HG02938 (cell line): ENCODE data around the gene MTA3.
"Not testable (repeated sequence)": the region's sequence is repeated elsewhere in the genome, so short reads cannot be mapped to it uniquely, and the experiment has no call there.

Experiments used
- ATAC-seq: cut with Tn5 transposase; IDR thresholded peaks from one replicate; pipeline ENCODE4 v1.9.1; 2021; ENCODE audit warnings: mild to moderate bottlenecking, moderate library complexity; ENCODE audit not compliant: unreplicated experiment

Gene MTA3

DNA sequence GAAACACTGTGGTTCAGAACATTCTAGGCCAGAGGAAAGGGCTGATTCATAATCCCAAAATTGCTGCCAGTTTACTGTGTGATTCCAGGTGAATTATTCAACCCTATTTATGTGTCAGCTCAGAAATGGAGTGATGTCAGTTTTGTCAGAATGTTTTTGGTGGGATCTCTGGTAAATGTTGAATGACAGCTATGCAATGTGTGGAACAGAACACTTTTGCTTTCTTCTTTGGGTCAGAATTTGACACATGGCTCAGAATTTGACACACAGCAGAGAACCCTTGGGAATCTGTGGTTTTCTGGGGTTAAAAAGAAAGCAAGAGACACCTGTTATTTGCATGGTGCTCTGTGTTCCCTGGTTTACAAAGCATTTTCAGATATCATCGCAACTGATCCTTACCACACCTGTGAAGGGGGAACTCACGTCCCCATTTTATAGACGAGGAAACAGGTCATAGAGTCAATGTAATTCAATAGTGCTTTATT is 1.6 kb upstream of the MTA3 start:
- ATAC-seq = peak; percentile 37

DNA sequence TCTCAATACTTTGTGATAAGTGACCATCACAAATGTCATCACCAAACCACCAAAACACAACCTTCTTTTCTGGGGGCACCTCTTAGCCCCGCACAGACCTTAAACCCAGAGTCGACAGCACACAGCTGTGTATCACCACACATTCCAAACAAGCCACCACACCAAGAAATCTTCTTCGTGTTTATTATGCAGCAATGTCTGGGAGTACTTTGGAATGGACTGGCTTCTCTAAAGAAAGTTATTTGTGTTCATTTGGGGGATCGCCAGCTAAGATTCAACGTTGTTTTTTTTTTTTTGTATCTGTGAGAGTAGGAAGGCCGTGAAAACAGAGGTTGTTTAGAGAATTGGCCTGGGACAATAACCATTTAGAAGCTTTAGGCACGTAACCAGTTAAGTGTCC is 1.1 kb upstream of the MTA3 start:
- no peak for ATAC-seq

DNA sequence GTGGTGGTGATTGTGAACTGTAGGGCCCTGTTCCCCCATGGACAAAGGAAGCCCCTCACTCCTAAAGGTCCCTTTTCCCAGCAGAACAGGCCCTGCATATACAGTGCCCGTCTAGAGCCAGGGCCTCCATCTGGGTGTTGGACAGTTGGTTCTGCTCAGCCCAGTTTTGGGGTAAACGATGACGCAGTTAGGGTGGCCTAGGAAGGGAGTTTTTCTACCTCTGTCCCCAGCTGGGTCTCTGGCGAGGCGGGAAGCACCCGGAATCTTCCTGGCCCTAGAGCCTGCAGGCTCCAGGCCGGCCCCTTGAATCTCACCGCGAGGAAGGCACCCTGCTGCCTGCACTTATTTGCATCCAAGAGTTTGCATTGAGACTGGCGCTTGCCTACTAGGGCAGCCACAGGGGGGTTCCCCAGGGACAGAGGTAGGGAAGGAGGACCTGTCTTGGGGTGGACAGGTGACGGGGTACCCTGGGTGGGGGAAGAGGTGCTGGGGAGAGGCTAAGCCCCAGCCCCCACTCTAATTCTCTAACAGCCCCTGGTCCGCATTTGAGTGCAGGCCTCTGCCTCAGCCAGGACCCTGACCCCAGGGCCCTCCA is 529 bp upstream of the MTA3 start:
- peak; percentile 56 for ATAC-seq

DNA sequence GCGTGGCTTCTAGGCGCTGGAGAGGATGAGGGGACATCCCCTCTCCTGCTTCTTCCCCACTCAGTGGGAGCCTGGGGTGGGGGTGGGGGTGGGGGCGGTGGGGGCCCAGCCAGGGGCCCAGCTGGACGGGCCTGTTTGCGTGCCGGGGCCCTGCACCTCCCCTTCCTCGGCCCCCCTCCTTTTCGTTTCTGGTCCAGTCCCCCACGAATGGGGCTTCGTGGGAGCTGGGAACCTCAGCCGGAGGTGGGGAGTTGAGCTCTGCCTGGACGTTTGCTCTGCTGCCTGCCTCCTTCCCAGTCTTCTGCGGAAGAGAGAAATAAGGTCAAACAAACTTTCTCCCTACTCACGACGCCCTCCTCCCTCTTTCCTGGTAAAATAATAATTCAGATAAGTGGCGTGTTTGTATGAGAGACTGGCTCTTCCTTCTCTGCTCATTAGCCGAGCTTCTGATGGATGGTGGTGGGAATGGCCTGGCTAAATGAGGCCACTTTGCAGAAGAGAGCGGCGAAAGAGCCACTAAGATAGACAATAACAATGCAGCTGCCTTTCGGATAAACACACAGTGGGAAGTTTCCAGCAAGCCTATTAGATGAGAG is 782 bp downstream of the MTA3 start:
- no peak for ATAC-seq

DNA sequence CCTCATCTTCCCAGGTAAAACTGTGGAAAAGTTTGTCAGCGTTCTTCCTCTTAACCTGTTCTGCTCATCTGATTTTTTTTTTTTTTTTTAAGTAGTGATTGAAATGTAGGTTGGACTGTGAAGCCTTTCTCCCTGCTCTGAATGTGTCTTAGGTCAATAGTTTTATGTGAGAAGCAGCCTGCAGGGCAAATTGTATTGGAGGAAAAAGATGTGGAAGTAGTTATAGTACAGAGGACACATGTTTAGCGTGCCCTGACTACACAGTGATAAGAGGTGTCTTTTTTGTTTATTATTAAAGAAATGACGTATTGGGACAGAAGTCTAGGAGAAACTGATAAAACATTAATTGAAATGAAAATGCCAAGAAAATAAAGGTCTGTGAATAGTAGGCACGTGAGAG is 1.5 kb downstream of the MTA3 start:
- ATAC-seq = no peak

DNA sequence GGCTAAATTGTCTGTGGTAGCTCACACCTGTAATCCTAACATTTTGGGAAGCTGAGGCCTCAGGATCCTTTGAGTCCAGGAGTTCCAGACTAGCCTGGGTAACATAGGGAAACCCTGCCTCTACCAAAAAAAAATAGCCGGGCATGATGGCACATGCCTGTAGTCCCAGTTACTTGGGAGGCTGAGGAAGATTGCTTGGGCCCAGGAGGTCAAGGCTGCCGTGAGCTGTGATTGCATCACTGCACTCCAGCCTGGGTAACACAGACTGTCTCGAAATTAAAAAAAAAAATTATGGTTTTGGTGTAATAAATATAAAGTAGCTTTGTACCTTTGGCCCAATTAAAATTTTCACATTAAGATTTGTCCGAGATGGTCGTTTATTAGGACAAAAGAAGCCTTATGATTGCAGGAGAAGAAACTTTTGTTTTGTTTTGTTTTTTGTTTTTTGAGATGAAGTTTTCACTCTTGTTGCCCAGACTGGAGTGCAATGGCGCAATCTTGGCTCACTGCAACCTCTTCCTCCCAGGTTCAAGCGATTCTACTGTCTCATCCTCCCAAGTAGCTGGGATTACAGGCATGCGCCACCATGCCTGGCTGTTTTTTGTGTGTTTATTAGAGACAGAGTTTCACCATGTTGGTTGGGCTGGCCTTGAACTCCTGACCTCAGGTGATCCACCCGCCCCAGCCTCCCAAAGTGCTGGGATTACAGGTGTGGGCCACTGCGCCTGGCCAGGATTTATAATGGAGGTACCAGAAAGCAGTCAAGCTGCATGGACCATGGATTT is 4.1 kb downstream of the MTA3 start:
- no peak for ATAC-seq

DNA sequence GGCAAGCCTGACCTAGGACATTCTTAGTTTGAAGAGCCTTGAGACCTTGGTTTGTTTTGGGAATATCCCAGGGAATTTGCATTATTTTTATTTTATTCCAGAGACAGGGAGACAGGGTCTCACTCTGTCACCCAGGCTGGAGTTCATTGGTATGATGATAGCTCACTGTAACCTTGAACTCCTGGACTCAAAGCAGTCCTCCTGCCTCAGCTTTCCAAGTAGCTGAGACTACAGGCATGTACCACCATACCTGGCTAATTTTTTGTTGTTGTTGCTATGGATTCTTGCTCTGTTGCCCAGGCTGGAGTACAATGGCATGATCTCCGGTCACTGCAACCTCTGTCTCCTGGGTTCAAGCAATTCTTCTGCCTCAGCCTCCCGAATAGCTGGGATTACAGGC is 4.8 kb downstream of the MTA3 start:
- no peak for ATAC-seq

DNA sequence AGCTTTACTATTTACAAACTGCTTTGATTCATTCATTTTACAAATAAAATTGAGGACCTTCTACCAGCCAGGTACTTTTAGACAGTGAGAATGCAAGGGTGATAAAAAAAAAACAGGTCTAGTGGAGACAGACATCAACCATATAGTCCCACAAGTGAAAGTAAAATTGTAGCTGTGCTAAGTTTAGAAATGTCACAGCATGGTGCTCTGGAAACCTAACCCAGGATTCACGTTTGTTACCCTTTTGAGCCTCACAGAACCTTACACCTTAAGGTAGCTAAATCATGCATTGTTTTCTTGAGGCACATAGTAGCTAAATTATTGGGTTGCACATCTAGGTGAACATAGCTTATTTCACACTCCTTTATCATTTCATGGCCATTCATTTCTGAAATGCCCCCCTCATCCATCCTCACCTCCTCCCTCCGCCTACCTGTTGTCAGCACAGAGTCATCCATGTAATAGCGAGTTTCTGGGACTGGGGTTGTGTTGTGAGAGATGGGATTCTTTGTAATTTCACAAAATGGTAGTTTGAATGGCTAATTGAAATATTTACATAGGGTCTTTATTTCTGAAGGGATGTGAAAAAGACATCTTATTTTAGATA is 7.1 kb downstream of the MTA3 start:
- no peak for ATAC-seq

DNA sequence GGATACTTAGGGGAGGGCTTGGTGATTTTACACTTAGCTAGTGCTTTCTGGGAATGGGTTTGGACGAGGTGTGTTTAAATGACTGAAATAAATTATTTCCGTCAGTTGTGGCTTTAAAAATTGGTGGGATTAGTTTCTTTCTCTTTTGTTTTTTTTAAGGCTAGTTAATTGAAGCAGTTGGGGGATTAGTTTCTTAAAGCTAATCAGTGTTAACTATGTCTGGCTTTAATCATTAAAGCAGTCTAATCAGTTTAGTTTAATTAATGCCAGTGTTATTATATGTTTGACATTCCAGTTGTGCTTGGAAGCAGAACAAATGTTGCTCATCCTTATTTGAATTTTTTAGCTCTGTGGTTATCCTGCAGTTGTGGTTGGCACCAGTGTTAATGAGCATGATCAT is 10.2 kb downstream of the MTA3 start:
- ATAC-seq = no peak

DNA sequence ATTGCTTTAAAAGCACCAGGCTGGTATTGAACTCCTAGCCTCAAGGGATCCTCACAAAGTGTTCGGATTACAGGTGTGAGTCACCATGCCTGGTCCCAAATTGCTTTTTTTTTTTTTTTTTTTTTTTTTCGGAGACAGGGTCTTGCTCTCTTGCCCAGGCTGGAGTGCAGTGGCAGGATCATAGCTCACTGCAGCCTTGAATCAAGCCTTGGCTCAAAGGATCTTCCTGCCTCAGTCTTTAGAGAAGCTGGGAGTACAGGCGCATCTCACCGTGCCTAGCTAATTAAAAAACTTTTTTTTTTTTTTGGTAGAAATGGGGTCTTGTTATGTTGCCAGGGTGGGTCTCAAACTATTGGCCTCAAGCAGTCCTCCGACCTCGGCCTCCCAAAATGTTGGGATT is 12.8 kb downstream of the MTA3 start:
- ATAC-seq = no peak

DNA sequence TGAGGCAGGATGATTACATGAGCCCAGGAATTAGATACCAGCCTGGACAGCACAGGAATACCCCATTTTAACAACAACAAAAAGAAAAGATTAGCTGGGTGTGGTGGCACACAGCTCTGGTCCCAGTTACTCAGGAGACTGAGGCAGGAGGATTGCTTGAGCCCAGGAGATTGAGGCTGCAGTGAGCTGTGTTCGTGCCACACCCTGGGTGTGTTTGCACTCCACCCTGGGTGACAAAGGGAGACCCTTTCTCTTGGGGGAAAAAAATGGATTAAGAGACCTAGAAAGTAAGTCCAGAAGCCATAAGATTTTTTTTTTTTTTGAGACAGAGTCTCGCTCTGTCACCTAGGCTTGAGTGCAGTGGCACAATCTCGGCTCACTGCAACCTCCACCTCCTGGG is 16.2 kb downstream of the MTA3 start:
- not testable (repeated sequence) for ATAC-seq

DNA sequence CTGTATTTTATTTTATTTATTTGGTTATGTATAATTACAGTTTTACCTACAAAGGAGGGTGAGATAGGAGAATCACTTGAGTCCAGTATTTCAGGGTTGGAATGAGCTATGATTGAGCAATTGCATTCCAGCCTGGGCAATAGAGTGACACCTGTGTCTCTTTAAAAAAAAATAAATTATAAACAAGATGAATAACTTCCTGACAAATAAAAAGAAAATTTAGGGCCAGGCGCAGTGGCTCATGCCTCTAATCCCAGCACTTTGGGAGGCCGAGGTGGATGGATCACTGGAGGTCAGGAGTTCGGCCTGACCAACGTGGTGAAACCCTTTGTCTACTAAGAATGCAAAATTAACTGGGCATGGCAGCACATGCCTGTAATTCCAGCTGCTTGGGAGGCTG is 17.3 kb downstream of the MTA3 start:
- no peak for ATAC-seq

DNA sequence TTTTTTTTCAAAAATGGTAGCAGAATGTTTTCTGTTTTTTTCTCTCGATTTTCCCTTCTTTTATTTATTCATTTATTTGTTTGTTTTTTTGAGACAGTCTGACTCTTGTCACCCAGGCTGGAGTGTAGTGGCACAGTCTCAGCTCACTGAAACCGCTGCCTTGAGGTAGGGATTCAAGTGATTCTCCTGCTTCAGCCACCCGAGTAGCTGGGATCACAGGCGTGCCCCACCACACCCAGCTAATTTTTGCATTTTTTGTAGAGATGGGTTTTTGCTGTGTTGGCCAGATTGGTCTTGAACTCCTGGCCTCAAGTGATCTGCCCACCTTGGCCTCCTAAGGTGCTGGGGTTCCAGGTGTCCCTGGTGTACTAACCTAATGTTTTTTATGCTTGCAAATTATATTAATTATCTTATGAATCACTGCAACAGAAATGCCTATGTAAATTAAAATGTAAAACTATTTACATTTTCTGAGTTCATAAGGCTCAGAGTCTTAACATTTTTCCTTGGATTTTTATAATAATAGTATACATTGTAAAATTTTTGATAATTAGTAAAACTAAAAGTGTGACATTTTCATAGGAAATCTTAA is 19.2 kb downstream of the MTA3 start:
- no peak for ATAC-seq

DNA sequence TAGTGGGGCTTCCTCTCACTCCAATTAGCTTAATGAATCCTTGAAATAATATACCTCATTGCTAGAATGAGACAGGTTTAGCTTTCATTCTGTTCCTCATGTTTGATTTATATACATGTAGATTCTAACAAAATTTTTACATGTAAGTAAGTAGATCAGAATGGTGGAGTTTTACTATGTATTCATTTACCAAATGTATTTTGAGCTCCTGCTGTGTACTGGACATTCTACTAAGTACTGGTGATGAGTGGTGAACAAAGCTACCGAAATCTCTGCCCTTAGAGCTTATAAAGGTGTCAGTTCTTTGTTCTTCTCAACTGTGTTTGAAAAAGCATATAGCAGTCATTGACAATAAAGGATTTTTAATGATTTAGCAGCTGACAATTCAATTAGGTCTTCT is 19.7 kb downstream of the MTA3 start:
- no peak for ATAC-seq

DNA sequence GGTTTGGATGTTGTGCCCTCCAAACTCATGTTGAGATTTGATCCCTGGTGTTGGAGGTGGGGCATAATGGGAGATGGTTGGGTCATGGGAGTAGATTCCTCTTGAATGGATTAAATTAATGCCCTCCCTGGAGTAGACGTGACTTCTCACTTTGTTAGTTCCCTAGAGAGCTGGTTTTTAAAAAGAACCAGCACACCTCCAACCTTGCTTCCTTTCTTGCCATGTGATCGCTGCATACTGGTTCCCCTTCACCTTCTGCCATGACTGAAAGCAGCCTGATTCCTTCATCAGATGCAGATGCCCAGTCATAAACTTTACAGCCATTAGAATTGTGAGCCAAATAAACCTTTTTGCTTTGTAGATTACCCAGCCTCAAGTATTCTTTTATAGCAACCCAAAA is 21.7 kb downstream of the MTA3 start:
- no peak for ATAC-seq

DNA sequence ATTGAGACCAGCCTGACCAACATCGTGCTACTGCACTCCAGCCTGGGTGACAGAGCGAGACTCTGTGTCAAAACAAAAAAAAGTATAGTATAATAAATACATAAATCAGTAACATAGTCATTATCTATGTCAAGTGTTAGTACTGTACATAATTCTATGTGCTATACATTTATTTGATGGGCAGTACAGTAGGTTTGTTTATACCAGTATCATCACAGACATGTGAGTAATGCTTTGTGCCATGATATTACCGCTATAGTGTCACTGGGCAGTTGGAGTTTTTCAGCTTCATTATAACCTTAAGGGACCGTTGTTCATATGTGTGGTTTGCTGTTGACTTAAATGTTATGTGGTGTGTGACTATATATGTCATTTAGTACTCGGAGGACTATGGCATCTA is 24.9 kb downstream of the MTA3 start:
- ATAC-seq = no peak

DNA sequence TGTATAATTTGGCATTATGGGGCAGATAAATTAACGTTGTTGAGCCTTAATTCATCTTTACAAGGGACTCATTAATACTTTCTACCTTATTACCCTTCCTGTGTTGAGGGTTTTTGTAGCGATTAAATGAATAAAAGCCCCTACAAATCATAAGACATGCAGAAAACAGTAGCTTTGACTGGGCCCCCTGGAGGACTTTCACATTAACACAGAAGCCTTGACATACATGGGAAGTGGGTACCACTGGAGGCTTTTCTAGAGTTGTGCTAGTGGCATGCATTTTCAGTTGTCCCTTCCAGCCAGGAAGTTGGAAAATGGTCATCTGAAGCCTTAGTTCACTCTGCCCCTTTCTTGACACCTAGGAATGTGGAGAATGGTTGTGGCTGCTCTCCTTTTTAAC is 30.2 kb downstream of the MTA3 start:
- ATAC-seq = no peak

DNA sequence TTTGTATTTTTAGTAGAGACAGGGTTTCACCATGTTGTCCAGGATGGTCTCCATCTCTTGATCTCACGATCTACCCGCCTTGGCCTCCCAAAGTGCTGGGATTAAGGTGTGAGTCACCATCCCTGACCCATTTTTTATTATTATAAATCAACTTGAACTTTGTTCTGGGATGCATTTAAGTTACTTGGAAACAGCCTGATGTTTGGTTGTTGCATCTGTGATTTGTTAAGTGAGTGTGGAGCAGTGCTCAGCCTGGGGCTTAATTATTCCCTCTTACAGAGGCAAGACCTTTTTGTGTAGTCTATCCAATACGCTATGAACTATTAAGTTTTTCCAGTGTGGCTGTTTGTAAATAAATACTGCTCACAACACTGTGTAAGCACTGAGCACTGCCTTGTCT is 32.6 kb downstream of the MTA3 start:
- ATAC-seq = no peak

DNA sequence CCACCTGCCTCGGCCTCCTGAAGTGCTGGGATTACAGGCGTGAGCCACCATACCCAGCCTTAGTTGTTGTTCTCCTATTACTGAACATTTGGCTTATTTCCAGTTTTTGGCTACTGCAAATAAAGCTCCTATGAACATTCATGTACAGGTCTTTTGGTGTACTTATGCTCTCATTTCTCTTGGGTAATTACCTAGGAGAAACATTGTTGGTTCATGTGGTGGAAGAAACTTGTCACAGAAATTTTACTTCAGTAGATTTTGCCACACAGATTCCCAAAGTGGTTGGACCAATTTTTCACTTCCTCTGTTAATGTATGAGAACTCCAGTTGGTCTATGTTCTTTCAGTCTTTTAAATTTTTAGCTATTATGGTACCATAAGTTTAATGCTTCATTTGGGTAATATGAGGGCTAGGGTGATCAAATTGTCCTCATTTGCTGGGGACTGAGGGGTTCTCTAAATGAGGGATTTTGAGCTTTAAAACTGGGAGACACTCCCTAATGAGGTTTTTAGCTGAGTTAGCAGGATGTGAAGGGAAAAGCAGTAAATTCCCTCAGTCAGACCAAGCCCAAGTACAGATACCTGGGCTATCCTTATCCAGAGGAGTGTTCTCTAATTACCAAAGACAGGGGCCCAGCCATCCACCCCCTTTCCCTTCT is 33.9 kb downstream of the MTA3 start:
- ATAC-seq = no peak

DNA sequence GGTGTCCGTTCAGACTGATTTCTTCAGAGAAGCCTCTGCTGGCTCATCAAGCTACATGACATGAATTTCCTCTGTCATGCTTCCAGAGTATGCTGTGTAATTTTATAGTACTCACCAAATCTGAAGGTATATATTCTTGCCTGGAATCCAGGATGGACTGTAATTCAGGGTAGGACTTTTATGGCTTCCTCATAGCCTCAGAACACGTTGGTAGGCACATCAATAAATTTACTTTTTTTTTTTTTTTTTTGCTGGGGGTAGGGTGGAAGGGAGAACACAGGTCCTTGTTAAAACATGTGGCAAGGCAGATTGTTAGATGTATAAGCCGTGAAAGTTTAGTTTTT is 34.4 kb downstream of the MTA3 start:
- no peak for ATAC-seq

DNA sequence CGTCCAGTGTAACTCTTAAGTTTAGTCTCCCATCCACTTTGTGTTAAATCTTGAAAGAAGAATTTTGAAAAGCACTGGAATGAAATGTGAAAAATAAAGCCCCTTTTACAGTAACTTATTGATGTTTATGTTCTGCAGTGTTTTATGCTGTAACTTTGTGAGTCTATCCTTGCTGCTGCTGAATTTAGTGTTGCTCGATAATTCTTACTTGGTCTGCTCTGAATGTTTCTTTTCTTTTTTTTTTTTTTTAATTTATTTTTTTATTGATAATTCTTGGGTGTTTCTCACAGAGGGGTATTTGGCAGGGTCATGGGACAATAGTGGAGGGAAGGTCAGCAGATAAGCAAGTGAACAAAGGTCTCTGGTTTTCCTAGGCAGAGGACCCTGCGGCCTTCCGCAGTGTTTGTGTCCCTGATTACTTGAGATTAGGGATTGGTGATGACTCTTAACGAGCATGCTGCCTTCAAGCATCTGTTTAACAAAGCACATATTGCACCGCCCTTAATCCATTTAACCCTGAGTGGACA is 36.0 kb downstream of the MTA3 start:
- ATAC-seq = not testable (repeated sequence)
